ENCODE data around the gene NEK8.

The NEK8 gene

DNA sequence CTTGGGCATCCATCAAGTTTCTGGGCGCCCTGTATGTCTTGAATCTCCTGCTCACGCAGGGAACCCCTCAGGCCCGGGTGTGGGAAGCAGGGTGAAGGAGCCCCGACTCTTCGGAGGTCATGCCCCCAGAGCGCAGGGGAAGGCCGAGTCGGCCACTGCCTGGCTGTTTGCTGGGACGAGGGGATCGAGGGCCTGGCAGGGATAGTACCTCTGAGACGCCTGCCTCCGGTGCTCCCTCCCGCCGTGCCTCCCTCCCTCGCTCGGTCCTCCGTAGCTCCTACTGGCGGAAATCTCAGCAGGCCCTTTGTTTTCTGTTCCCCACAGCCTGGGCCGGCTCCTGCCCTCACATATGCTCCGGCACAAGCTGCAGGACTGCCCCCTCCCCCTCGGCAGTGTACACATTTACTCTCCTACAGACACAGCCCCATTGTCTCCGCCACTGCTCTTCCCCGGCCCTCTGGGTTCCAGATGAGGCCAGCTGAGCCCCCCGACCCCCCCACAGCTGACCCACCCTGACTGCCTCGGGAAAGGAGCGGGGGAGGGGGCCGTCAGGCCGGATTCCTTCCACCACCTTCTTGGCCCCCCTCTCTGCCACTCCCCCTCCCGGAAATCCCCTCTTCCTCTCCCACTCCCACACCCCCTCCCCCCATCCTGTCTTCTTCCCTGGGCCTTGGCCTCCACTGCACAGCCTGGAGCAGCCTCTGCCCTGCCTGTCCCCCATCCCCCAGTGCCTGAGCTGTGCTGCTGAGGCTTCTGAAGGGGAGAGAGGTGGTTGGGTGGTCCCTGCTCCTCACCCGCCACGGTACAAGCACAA, 16.6 kb downstream of the NEK8 start:
- DNase-seq (ENCODE audit: low read depth in 2 of 2): no peak

DNA sequence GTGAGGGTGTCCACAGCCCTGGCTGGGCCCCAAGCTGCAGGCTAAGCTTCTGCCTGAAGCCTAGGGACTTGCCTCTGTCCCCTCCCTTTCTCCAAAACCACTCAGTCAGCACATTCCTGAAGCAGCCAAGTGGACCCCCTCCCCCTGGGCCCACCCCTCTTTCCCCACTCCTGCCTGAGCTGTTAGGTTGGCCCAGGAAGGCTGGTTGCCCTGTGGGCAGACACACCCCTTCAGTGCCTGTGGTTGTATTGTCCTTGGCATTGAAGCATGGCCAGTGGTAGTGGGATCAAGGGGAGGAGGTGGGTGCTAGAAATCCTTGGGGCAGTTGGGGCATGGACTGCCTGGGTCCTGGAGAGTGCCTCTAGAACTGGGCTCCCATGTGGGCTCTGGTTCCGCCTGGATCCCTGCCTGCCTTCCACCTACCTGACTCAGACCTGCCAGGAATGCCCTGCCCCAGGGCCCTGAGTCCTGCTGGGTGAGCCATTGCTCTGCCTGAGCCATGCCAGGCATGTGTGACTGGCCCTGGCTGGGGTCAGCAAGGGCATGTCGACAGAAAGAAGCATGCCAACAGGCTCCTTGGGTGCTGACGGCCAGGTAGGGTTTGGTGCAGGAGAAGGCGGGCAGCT, 17.3 kb downstream of the NEK8 start:
- no peak for DNase-seq (ENCODE audit: low read depth in 2 of 2)

DNA sequence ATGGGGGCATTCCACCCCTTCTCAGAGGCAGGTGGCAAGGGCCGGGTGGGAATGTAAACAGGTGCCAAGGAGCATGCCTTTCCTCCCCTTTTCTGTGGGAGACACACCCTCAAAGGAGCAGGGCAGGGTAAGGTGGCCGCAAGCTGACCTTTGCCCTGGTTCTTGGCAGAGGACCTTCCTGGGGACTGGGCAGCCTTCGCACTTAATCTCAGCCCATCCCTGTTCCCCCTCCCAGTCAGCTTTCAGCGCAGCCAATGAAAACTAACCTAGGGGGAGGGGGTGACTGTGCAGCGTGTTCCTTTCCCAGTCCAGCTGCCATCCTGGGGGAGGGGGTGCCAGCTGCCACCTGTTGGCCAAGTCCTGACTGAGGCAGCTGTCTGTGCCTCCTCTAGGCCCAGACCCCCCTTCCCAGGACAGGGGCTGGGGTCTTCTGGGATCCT, 18.0 kb downstream of the NEK8 start:
- no peak for DNase-seq (ENCODE audit: low read depth in 2 of 2)

DNA sequence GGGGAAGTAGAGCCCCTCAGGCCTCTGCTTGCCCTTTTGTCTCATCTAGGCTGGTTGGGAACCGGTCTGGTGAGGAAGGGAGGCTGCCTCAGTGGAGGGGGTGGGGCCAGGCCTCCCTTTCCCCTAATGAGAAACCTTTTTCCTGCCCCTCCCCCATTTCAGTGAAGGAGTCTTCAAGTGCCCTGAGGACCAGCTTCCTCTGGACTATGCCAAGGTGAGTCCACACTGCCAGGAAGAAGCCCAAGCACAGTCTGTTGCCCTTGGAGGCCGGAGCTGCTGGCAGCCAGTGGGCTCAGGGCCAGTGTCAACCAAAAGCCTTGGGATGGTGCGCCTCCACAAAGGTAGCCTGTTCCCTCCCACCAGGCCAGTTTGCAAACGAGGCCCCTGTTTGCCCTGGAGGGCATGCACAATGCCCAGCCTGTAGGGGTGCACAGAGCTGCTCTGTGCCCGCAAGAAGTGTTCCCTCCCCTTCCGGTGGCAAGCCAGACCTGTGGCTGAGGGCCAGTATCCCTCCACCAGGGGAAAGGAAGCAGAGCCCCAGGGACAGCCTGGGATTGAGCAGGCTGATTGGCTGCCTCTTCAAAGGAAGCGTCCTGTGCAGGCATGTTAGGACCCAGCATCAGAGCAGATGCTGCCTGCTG, 18.6 kb downstream of the NEK8 start:
- DNase-seq (ENCODE audit: low read depth in 2 of 2): no peak

DNA sequence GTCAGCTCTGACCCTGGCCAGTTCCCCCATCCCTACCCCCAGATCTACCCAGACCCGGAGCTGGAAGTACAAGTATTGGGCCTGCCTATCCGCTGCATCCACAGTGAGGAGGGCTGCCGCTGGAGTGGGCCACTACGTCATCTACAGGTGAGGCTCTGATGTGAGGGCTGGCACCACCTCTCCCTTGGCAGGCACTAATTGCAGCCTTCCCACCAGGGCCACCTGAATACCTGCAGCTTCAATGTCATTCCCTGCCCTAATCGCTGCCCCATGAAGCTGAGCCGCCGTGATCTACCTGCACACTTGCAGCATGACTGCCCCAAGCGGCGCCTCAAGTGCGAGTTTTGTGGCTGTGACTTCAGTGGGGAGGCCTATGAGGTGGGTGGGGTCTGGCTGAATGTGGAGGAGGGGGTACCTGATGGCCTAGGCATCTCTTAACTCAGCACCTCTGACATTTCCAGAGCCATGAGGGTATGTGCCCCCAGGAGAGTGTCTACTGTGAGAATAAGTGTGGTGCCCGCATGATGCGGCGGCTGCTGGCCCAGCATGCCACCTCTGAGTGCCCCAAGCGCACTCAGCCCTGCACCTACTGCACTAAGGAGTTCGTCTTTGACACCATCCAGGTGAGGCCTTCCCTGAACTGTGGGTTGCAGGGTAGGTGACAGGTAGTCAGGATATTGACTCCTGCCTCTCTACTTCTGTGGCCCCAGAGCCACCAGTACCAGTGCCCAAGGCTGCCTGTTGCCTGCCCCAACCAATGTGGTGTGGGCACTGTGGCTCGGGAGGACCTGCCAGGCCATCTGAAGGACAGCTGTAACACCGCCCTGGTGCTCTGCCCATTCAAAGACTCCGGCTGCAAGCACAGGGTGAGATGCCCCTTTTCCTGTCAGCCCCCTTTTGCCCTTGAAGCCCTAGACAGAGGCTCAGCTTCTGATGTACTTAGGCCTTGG, 19.5 kb downstream of the NEK8 start:
- DNase-seq (ENCODE audit: low read depth in 2 of 2): no peak

DNA sequence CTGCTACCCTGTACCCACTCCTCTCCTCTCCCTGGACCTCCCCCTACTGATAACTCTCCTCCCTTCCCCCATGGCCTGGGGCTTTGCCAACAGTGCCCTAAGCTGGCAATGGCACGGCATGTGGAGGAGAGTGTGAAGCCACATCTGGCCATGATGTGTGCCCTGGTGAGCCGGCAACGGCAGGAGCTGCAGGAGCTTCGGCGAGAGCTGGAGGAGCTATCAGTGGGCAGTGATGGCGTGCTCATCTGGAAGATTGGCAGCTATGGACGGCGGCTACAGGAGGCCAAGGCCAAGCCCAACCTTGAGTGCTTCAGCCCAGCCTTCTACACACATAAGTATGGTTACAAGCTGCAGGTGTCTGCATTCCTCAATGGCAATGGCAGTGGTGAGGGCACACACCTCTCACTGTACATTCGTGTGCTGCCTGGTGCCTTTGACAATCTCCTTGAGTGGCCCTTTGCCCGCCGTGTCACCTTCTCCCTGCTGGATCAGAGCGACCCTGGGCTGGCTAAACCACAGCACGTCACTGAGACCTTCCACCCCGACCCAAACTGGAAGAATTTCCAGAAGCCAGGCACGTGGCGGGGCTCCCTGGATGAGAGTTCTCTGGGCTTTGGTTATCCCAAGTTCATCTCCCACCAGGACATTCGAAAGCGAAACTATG, 20.4 kb downstream of the NEK8 start:
- no peak for DNase-seq (ENCODE audit: low read depth in 2 of 2)

DNA sequence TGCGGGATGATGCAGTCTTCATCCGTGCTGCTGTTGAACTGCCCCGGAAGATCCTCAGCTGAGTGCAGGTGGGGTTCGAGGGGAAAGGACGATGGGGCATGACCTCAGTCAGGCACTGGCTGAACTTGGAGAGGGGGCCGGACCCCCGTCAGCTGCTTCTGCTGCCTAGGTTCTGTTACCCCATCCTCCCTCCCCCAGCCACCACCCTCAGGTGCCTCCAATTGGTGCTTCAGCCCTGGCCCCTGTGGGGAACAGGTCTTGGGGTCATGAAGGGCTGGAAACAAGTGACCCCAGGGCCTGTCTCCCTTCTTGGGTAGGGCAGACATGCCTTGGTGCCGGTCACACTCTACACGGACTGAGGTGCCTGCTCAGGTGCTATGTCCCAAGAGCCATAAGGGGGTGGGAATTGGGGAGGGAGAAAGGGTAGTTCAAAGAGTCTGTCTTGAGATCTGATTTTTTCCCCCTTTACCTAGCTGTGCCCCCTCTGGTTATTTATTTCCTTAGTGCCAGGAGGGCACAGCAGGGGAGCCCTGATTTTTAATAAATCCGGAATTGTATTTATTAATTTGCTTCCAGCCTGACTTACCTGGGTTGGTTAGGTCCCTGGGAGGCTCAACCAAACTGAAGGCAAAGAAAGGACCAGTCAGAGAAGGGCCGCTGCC, 21.1 kb downstream of the NEK8 start:
- DNase-seq (ENCODE audit: low read depth in 2 of 2): no peak

DNA sequence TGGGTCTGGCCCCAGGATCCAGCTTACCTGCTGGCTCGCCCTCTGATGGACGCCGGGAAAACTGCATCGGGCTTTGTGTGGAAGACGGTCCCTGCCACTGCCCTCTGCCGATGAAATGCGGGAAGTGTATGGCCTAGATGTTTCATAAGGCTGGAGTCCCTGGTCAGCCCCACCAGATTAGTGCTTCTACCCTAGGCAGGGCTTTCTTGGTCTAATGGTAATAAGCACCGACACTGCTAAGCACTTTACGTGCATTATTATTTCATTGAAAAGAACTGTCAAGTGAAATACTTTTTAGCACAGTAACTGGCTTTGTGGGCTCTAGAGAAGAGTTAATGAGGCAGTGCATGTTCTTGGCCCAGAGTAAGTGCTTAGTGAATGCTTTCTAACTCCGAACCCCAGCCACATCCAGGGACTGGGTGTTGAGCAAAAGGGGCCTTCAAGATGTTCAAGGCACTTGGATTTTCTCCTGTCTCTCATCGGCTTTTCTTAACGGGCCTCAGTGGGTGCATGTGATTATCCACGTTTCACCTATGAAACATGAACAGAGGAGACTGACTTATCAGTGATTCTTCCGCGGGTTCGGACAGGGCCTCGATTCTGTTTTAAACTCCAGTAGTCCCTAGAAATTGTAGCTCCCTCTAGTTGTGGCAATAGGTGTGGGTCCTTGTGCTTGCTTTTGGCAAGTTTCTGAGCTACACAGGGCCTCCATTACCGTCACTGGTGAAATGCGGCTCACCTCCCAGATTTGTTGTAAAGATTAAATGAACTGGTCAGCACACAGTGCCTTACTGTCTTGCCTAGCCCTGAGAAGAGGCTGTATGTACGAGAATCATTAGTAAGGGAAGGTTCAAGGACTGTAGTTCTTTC, 21.8 kb downstream of the NEK8 start:
- peak; percentile 80 to 92 for DNase-seq (ENCODE audit: low read depth in 2 of 2)

- no peak for DNase-seq (ENCODE audit: low read depth in 2 of 2)
Measured at GRCh38 chr17:28751600-28752366, 23.2 kb downstream of the NEK8 start.

- DNase-seq (ENCODE audit: low read depth in 2 of 2): no peak
Measured at GRCh38 chr17:28755486-28755885, 26.9 kb downstream of the NEK8 start.

- DNase-seq (ENCODE audit: low read depth in 2 of 2): no peak
Measured at GRCh38 chr17:28756049-28756804, 27.6 kb downstream of the NEK8 start.

DNA sequence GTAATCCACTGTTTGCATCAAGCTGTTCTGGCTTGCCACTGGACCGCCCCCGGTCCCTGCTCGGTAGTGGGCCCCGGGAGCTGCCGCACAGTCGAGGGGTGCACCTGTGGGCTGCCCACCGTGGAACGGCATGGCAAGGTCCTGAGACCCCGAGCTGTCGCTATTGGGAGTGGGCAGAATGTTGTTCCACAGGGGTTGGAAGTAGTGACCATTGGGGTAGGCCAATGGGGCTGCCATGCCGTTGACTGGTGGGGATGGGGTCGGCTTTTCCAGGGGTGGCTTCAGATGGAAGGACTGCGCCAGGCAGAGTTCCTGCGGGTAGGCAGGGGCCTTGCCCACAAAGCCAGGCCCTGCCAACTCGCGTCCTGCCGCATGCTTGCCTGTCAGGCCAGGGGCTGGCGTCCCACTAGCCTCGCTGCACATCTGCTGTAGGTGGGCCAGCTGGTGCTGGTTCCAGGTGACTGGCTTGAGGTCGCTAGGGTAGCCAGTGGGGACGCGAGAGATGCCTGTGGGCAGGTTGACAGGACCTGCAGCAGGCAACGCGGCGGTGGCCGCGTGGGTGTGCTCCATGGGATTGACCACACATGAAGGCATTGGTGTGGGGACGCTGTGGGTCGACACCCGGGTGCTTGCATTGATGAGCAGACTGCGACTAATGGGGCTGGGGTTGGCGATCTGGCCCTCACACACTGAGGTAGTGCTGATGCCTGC, 30.0 kb downstream of the NEK8 start:
- DNase-seq (ENCODE audit: low read depth in 2 of 2): no peak

DNA sequence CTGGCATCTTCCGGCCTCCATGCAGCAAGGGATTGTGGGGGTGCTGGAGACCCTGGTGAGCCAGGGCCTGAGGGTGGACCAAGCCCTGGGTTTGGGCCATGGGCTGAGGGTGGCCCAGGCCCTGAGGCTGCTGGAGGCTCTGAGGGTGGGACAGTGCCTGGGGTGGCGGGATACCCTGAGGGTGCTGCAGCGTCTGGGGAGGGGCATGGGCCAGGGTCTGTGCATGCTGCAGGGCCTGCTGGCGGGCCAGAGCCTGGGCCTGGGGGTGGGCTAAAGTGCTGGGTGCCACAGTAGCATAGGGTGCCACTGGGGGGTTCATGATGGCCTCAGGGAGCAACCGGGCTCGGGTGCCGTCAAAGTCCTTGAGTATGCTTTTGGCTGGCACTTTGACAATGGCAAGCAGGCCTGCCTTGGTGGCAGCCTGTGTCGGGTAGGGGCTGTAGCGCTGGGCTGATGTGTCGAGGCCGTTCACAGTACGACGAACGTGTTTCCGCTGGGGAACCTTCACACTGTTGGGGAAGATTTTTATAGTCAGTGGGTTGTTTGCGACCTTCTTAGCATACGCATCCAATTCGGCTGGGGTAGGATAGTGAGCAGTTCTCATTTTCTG, 30.8 kb downstream of the NEK8 start:
- DNase-seq (ENCODE audit: low read depth in 2 of 2): no peak

DNA sequence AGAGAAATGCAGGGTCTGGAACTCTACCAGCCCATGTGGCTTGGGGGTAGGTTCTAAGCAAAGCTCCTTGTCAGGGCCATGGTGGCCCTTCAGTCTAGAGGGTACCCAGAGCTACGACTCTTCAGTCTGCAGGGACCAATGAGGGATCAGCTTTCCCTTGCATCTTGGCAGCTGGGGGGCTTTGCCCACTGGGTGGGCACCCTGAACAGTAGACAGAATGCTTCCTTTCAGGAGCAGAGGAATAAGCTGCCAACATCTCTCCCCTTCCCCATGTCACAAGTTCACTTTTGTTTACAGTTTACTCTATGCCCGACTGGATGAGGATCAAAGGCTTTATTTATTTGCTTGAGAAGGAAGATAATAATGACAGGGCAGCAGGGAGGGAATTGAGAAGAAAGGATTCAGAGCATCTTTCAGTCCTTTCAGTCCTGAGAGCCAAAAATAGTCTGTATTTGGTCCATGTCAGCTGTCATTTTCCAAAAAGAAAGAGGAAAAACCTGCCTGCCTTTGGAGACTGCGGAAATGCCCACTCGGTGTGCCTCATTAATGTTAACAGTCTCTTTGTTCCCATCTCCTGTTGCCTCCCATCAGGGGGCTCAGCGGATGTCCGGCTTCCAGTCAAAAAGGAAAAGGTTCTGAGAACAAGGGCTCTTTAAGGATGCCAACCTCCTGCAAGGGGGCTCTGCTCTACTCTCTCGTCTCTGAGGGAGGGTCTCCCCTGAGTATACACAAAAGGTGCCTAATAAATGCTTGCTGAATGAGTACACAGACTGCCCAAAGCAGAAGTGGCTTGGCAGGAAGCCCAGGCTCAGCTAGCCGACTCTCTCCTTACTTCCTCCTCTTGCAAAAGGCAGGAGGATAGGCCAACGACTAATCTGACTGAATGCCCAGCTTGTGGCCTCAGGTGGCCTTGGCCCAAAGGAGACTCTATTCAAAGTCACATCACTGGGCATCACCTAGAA, 32.3 kb downstream of the NEK8 start:
- no peak for DNase-seq (ENCODE audit: low read depth in 2 of 2)

DNA sequence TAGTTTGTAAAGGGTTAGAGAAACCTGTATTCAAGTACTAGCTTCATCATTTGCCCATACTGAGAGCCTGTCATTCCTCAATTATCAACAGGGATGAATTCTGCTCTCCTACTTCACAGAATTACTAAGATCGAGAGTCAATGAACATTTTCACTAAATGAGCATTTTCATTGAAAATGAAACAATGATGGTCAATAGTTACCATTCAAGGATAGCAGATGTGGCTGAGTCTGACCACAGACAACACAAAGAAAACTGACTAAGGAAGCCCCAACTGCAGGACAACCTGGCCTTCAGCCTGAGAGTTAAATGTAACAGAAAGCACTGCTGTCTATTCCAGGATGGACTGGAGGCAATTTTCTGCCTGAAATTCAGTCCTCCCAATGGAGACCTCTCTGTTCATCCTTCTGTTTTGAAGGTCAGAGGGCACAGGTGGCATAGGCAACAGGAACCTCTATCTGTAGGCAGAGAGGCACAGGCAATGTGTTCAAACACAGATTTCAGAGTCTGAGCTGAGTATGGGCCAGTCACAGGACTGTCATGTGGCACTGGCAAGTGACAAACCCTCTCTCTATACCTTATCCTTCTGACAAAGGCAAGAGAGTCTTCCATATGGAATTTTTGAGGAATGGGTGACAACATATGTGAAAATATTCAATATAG, 34.7 kb downstream of the NEK8 start:
- no peak for DNase-seq (ENCODE audit: low read depth in 2 of 2)
